ENCODE data around the gene ANKRD40CL.
A peak's percentile ranks its signal among the peaks of the same experiment; 100 is the strongest.

ANKRD40CL gene

GRCh38 chr17:50721194-50722010, 45.9 kb downstream of the ANKRD40CL start:
- TF ChIP-seq GATA2 (IDR thresholded peaks at IDR 0.05; ENCODE audit: low read depth, low read length) (no peak), GATA3 (IDR thresholded peaks at IDR 0.05; ENCODE audit: low read depth, low read length) (0 out of 2 replicates have a peak, but pooled peaks have one; percentile 25)

DNA sequence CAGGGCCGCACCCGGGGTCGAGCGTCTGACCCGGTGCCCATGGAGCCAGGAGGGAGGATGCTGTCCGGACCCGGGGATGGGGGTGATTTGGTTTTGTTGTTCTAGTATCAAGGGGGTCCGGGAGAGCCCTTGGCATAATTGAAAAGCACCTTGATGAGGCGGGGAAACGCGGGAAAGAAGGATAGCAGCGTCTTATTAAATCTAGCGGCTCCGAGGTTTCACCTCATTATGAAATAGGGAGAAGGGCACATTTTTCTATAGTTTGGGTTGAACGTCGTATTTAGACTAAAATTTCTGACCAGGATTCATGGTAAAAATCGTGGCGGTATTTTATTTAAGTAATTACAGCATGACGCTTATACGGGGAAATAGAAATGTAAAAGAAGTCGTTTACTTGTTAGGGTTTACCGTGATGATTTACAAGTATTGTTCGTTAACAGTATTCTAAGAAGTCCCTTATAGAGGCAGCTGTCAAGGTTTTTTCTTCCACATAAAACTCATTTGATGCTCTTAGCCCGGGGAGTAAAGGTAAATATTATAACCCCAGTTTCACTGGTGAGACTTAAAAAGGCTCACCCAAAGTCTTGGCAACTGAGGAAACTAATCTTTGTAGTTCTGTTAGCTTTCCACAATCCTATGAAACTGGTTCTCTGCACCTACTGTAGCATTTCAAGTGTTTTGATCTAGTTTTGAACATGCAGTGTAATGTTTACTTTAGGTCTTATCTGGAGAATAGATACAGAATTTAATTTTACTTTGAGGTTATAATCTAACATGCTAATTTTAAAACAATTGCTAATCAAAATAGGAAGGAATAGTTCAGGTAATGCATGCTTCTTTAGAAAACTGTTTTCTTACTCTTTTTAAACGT, 47.2 kb downstream of the ANKRD40CL start:
- TF ChIP-seq GATA2 (IDR thresholded peaks at IDR 0.05; ENCODE audit: low read depth, low read length) = no peak
- no peak for TF ChIP-seq GATA3 (IDR thresholded peaks at IDR 0.05; ENCODE audit: low read depth, low read length)

GRCh38 chr17:50719144-50719923, 48.0 kb downstream of the ANKRD40CL start, which contains the start of gene LUC7L3:
Gene LUC7L3 (plus strand): TSS chr17:50719603. CDS start chr17:50719733, 130 bp downstream.
- TF ChIP-seq GATA3 (IDR thresholded peaks at IDR 0.05; ENCODE audit: low read depth, low read length) (no peak), GATA2 (IDR thresholded peaks at IDR 0.05; ENCODE audit: low read depth, low read length) (no peak)

GRCh38 chr17:50715471-50715870, 51.8 kb downstream of the ANKRD40CL start:
- TF ChIP-seq GATA2 (IDR thresholded peaks at IDR 0.05; ENCODE audit: low read depth, low read length) (no peak), GATA3 (IDR thresholded peaks at IDR 0.05; ENCODE audit: low read depth, low read length) (no peak)

DNA sequence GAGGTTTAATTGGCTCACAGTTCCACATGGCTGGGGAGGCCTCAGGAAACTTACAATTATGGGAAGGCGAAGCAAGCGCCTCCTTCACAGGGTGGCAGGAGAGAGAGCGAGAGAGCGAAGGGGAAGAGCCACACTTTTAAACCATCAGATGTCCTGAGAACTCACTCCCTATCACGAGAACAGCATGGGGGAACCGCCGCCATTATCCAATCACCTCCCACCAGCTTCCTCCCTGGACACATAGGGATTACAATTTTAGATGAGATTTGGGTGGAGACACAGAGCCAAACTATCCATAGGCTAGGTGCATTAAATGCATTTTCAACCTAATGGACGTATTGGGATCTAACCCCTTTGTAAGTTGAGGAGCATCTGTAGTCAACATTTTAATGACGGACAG, 54.7 kb downstream of the ANKRD40CL start:
- TF ChIP-seq GATA2 (IDR thresholded peaks at IDR 0.05; ENCODE audit: low read depth, low read length) = no peak
- TF ChIP-seq GATA3 (IDR thresholded peaks at IDR 0.05; ENCODE audit: low read depth, low read length) = no peak
